Measurements from ENCODE around the gene RIOK3.
"Not testable (repeated sequence)": the region's sequence is repeated elsewhere in the genome, so short reads cannot be mapped to it uniquely, and the experiment has no call there.

DNA sequence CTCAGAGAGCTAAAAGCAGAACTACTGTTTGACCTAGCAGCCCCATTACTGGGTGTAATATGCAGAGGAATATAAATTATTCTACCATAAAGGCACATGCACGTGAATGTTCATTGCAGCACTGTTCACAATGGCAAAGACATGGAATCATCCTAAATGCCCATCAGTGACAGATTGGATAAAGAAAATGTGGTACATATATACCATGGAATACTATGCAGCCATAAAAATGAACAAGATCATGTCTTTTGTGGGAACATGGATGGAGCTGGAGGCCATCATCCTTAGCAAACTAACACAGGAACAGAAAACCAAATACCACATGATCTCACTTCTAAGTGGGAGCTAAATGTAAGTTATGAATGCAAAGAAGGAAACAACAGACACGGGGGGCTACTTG is 57.8 kb downstream of the RIOK3 start:
- TF ChIP-seq, protein P1, sequence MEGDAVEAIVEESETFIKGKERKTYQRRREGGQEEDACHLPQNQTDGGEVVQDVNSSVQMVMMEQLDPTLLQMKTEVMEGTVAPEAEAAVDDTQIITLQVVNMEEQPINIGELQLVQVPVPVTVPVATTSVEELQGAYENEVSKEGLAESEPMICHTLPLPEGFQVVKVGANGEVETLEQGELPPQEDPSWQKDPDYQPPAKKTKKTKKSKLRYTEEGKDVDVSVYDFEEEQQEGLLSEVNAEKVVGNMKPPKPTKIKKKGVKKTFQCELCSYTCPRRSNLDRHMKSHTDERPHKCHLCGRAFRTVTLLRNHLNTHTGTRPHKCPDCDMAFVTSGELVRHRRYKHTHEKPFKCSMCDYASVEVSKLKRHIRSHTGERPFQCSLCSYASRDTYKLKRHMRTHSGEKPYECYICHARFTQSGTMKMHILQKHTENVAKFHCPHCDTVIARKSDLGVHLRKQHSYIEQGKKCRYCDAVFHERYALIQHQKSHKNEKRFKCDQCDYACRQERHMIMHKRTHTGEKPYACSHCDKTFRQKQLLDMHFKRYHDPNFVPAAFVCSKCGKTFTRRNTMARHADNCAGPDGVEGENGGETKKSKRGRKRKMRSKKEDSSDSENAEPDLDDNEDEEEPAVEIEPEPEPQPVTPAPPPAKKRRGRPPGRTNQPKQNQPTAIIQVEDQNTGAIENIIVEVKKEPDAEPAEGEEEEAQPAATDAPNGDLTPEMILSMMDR (IDR thresholded peaks at IDR 0.05; ENCODE audit: insufficient read depth, low read length, poor library complexity, severe bottlenecking), result not testable (repeated sequence)
- TF ChIP-seq EZH2phosphoT487 (conservative IDR thresholded peaks at IDR 0.05; ENCODE audit: low read length), result not testable (repeated sequence)

Measured in SU-DHL-6 (cell line).